Osteocyte (in vitro differentiated cells): ENCODE results near the gene ARHGEF40. TPM values are rescaled to one million over a fixed set of nuclear protein-coding genes. Genes with fewer than 3 reads are reported as not detected.

Experiments
- DNase-seq: peaks from one replicate; pipeline ENCODE4 v3.0.0; 2021; ENCODE audit warnings: mixed read lengths; ENCODE audit not compliant: unreplicated experiment; ENCODE audit errors: extremely low spot score
- H3K27ac Mint-ChIP-seq: one replicate; pipeline ENCODE4 v1.8.0; 2021; ENCODE audit warnings: mild to moderate bottlenecking, mixed read lengths; ENCODE audit not compliant: unreplicated experiment
- H3K27me3 Mint-ChIP-seq: one replicate; pipeline ENCODE4 v1.8.0; 2021; ENCODE audit warnings: mixed read lengths; ENCODE audit not compliant: unreplicated experiment
- H3K36me3 Mint-ChIP-seq: one replicate; pipeline ENCODE4 v1.8.0; 2021; ENCODE audit warnings: mixed read lengths; ENCODE audit not compliant: unreplicated experiment
- H3K4me1 Mint-ChIP-seq: one replicate; pipeline ENCODE4 v1.8.0; 2021; ENCODE audit warnings: mixed read lengths; ENCODE audit not compliant: unreplicated experiment
- H3K4me3 Mint-ChIP-seq: one replicate; pipeline ENCODE4 v1.8.0; 2021; ENCODE audit warnings: mild to moderate bottlenecking, moderate library complexity, mixed read lengths; ENCODE audit not compliant: unreplicated experiment
- H3K9me3 Mint-ChIP-seq: one replicate; pipeline ENCODE4 v1.8.0; 2021; ENCODE audit warnings: mixed read lengths; ENCODE audit not compliant: unreplicated experiment
- total RNA-seq: library from RNA; stranded (reverse); gene quantifications from 2 replicates; pipeline ENCODE4 v1.2.1, GENCODE V29; 2021
- TF ChIP-seq, protein P1 (sequence below): fragments of 200-600 bp; sonication (generic); IDR thresholded peaks from 2 replicates; pipeline ENCODE4 v1.5.0; 2021; ENCODE audit warnings: antibody characterized with exemption, mild to moderate bottlenecking, moderate library complexity

ARHGEF40 gene
- total RNA-seq, 1 donor from 2014 or later: 139 TPM

- H3K36me3 Mint-ChIP-seq: no peaks in the 10 kb centered on the region
- H3K9me3 Mint-ChIP-seq: no peaks in the 10 kb centered on the region
- peaks cover 34% of the 10 kb centered on the region for H3K4me1 Mint-ChIP-seq
- no peak overlapping the region for H3K4me3 Mint-ChIP-seq
- no peak for DNase-seq
- TF ChIP-seq, protein P1, sequence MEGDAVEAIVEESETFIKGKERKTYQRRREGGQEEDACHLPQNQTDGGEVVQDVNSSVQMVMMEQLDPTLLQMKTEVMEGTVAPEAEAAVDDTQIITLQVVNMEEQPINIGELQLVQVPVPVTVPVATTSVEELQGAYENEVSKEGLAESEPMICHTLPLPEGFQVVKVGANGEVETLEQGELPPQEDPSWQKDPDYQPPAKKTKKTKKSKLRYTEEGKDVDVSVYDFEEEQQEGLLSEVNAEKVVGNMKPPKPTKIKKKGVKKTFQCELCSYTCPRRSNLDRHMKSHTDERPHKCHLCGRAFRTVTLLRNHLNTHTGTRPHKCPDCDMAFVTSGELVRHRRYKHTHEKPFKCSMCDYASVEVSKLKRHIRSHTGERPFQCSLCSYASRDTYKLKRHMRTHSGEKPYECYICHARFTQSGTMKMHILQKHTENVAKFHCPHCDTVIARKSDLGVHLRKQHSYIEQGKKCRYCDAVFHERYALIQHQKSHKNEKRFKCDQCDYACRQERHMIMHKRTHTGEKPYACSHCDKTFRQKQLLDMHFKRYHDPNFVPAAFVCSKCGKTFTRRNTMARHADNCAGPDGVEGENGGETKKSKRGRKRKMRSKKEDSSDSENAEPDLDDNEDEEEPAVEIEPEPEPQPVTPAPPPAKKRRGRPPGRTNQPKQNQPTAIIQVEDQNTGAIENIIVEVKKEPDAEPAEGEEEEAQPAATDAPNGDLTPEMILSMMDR: no peak
- H3K27ac Mint-ChIP-seq: no peak overlapping the region
- H3K27me3 Mint-ChIP-seq: peaks cover 6% of the 10 kb centered on the region
Measured at GRCh38 chr14:21107283-21107800, 37.2 kb downstream of the ARHGEF40 start.

DNA sequence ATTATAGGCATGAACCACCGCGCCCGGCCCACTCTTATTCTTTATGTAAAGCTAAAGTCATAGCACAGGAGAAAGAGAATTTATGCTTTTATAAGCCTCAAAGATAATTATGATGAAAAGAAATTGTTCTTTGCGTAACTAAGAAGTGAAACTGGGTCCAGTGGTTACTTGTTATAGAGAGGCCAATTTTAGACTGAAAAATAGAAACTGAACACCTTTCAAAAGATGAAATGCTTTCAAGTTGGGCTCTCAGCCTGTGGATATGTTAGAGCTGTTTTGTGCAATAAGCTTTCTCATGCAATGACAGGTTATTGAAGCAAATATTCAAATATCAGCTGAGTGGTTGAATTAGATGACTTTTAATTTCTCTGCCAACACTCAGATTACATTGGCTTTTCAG lies 38.7 kb downstream of the ARHGEF40 start:
- Mint-ChIP-seq H3K9me3 (no peaks in the 10 kb centered on the region), H3K27ac (no peak overlapping the region), H3K4me3 (no peak overlapping the region), H3K4me1 (peaks cover 22% of the 10 kb centered on the region), H3K36me3 (no peaks in the 10 kb centered on the region), H3K27me3 (peaks cover 6% of the 10 kb centered on the region)
- no peak for DNase-seq
- TF ChIP-seq, protein P1: no peak

GRCh38 chr14:21109377-21110138 lies 39.5 kb downstream of the ARHGEF40 start:
- Mint-ChIP-seq H3K27ac (no peak overlapping the region), H3K9me3 (no peaks in the 10 kb centered on the region), H3K27me3 (peaks cover 6% of the 10 kb centered on the region), H3K4me1 (peaks cover 21% of the 10 kb centered on the region), H3K4me3 (no peak overlapping the region), H3K36me3 (no peaks in the 10 kb centered on the region)
- TF ChIP-seq, protein P1: no peak
- no peak for DNase-seq

DNA sequence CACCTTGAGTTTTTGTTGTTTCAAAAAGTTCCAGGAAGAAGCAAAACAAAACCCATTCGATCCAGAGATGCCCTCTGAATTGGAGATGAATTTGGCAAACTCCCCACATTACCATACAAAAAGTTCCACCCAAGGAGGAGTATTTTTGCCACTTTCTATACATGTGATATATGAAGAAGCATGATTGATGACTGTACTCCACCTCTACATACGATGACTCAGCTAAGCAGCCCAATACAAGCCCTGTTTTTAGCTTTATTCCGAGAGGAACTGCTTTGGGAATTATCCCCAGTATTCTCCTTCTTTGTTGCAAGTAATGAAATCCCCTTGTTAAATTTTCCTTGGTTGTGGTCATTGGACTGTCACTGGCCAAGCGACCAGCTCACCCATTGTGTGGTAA lies 42.2 kb downstream of the ARHGEF40 start:
- no peaks in the 10 kb centered on the region for H3K36me3 Mint-ChIP-seq
- DNase-seq: no peak
- no peak overlapping the region for H3K4me3 Mint-ChIP-seq
- TF ChIP-seq, protein P1: no peak
- peaks cover 7% of the 10 kb centered on the region for H3K27me3 Mint-ChIP-seq
- no peak overlapping the region for H3K27ac Mint-ChIP-seq
- H3K4me1 Mint-ChIP-seq: peaks cover under 1% of the 10 kb centered on the region
- H3K9me3 Mint-ChIP-seq: no peaks in the 10 kb centered on the region

DNA sequence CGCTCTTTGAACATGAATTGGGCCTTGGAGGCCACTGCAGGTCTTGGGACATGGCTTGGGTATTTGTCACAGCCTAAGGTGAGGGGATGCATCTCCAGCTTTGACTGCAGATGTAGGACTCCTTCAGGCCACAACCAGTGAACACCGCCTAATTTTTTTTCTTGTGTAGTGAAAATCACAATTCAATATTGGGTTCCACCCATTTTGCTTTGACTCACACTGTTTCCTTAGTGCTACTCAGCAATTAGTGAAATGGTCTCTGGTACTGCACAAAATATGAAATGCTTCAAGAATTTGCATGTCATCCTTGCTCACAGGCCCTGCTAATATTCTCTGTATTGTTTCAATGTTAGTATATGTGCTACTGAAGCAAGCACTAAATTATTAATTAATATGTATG lies 43.3 kb downstream of the ARHGEF40 start:
- TF ChIP-seq, protein P1: no peak
- Mint-ChIP-seq H3K4me1 (no peaks in the 10 kb centered on the region), H3K4me3 (no peak overlapping the region), H3K27me3 (peaks cover 18% of the 10 kb centered on the region), H3K36me3 (no peaks in the 10 kb centered on the region), H3K27ac (no peak overlapping the region), H3K9me3 (no peaks in the 10 kb centered on the region)
- DNase-seq: no peak
